ENCODE results near the gene ITGAE. TPM values are rescaled to one million over a fixed set of nuclear protein-coding genes. Genes with fewer than 3 reads are reported as not detected.

Gene ITGAE
- total and polyA plus RNA-seq, 2 experiments from 2014 or later = 11.7 to 44.9 TPM

GRCh38 chr17:3836551-3836950, 35.6 kb upstream of the ITGAE start (continued):
- TF ChIP-seq, protein P1, sequence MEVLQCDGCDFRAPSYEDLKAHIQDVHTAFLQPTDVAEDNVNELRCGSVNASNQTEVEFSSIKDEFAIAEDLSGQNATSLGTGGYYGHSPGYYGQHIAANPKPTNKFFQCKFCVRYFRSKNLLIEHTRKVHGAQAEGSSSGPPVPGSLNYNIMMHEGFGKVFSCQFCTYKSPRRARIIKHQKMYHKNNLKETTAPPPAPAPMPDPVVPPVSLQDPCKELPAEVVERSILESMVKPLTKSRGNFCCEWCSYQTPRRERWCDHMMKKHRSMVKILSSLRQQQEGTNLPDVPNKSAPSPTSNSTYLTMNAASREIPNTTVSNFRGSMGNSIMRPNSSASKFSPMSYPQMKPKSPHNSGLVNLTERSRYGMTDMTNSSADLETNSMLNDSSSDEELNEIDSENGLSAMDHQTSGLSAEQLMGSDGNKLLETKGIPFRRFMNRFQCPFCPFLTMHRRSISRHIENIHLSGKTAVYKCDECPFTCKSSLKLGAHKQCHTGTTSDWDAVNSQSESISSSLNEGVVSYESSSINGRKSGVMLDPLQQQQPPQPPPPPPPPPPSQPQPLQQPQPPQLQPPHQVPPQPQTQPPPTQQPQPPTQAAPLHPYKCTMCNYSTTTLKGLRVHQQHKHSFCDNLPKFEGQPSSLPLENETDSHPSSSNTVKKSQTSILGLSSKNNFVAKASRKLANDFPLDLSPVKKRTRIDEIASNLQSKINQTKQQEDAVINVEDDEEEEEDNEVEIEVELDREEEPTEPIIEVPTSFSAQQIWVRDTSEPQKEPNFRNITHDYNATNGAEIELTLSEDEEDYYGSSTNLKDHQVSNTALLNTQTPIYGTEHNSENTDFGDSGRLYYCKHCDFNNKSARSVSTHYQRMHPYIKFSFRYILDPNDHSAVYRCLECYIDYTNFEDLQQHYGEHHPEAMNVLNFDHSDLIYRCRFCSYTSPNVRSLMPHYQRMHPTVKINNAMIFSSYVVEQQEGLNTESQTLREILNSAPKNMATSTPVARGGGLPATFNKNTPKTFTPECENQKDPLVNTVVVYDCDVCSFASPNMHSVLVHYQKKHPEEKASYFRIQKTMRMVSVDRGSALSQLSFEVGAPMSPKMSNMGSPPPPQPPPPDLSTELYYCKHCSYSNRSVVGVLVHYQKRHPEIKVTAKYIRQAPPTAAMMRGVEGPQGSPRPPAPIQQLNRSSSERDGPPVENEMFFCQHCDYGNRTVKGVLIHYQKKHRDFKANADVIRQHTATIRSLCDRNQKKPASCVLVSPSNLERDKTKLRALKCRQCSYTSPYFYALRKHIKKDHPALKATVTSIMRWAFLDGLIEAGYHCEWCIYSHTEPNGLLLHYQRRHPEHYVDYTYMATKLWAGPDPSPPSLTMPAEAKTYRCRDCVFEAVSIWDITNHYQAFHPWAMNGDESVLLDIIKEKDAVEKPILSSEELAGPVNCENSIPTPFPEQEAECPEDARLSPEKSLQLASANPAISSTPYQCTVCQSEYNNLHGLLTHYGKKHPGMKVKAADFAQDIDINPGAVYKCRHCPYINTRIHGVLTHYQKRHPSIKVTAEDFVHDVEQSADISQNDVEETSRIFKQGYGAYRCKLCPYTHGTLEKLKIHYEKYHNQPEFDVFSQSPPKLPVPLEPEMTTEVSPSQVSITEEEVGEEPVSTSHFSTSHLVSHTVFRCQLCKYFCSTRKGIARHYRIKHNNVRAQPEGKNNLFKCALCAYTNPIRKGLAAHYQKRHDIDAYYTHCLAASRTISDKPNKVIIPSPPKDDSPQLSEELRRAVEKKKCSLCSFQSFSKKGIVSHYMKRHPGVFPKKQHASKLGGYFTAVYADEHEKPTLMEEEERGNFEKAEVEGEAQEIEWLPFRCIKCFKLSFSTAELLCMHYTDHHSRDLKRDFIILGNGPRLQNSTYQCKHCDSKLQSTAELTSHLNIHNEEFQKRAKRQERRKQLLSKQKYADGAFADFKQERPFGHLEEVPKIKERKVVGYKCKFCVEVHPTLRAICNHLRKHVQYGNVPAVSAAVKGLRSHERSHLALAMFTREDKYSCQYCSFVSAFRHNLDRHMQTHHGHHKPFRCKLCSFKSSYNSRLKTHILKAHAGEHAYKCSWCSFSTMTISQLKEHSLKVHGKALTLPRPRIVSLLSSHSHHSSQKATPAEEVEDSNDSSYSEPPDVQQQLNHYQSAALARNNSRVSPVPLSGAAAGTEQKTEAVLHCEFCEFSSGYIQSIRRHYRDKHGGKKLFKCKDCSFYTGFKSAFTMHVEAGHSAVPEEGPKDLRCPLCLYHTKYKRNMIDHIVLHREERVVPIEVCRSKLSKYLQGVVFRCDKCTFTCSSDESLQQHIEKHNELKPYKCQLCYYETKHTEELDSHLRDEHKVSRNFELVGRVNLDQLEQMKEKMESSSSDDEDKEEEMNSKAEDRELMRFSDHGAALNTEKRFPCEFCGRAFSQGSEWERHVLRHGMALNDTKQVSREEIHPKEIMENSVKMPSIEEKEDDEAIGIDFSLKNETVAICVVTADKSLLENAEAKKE (CRISPR knock-in tag; IDR thresholded peaks at IDR 0.05) = no peak

GRCh38 chr17:3835410-3836229, 34.6 kb upstream of the ITGAE start:
- Mint-ChIP-seq H3K9me3 (no peaks in the 10 kb centered on the region), H3K36me3 (ENCODE audit: low read depth) (peaks cover 54% of the 10 kb centered on the region), H3K27ac (no peak overlapping the region), H3K4me1 (no peaks in the 10 kb centered on the region), H3K4me3 (no peak overlapping the region), H3K27me3 (ENCODE audit: insufficient read depth, low read depth, poor library complexity) (peaks cover 1% of the 10 kb centered on the region)
- DNase-seq (ENCODE audit: low spot score) (no peak), ATAC-seq (no peak)
- no peak overlapping the region for H3K4me3 ChIP-seq
- H3K4me1 ChIP-seq (ENCODE audit: insufficient read depth) = no peaks in the 10 kb centered on the region
- no peak overlapping the region for H3K27ac ChIP-seq (ENCODE audit: low read depth)
- no peaks in the 10 kb centered on the region for H3K9me2 ChIP-seq (ENCODE audit: insufficient read depth)
- peaks cover 46% of the 10 kb centered on the region for H4K20me1 ChIP-seq (replicated peaks; ENCODE audit: insufficient read depth)
- H3K27me3 ChIP-seq (ENCODE audit: insufficient read depth) = no peaks in the 10 kb centered on the region
- no peaks in the 10 kb centered on the region for H3F3A ChIP-seq (replicated peaks; ENCODE audit: low read depth)
- H3K4me2 ChIP-seq = no peak overlapping the region
- H3K79me2 ChIP-seq (replicated peaks; ENCODE audit: insufficient read depth) = peaks cover 94% of the 10 kb centered on the region
- H3K36me3 ChIP-seq (ENCODE audit: insufficient read depth) = peaks cover 25% of the 10 kb centered on the region
- no peak for TF ChIP-seq CTCF (conservative IDR thresholded peaks at IDR 0.05; ENCODE audit: low read depth in 2 of 2)
- TF ChIP-seq REST (IDR thresholded peaks at IDR 0.05; ENCODE audit: unreplicated experiment) = no peak
- no peak for TF ChIP-seq JUNB (IDR thresholded peaks at IDR 0.05; ENCODE audit: unreplicated experiment)
- no peak for TF ChIP-seq POLR2AphosphoS5 (IDR thresholded peaks at IDR 0.05; ENCODE audit: low read depth)
- H2AFZ ChIP-seq = no peak overlapping the region

All from GM23338 (cell line).